Subcutaneous adipose tissue (tissue), 4 donors: ENCODE results near the gene ACOXL. TPM values are rescaled to one million over a fixed set of nuclear protein-coding genes. Genes with fewer than 3 reads are reported as not detected.

Experiments
- total RNA-seq, 4 donors: library from RNA; depleted of rRNA; stranded (reverse); fragments of >200 nt; gene quantifications; one replicate each; pipeline ENCODE4 v1.1.0, GENCODE V29; 2016
- TF ChIP-seq, protein P1 (sequence below): fragments of 450-650 bp; IDR thresholded peaks from one replicate; pipeline ENCODE4 v1.5.1; 2016; ENCODE audit warnings: low read depth, mild to moderate bottlenecking, control low read depth, antibody characterized with exemption, moderate library complexity

ACOXL gene
- total RNA-seq, 4 donors from 2014 or later: not detected

DNA sequence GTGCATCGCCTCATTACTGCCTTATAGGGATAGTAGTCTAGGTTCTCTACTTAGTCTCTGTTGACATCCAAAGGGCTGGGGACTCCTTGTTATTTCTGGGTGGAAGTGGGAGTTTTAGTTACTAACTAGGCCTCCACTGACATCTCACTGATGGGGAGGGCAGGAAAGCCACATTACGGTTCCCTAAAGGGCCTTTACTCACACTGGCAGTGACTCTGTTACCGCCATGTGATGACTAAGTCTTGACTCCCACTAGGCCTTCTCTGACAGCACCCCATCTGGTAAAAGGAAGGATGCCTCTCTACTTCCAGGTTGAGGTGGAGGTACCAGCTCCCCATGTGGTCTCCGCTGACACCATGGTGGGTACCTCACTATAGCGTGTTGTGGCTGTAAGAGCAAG is 374.3 kb downstream of the ACOXL start:
- TF ChIP-seq, protein P1, sequence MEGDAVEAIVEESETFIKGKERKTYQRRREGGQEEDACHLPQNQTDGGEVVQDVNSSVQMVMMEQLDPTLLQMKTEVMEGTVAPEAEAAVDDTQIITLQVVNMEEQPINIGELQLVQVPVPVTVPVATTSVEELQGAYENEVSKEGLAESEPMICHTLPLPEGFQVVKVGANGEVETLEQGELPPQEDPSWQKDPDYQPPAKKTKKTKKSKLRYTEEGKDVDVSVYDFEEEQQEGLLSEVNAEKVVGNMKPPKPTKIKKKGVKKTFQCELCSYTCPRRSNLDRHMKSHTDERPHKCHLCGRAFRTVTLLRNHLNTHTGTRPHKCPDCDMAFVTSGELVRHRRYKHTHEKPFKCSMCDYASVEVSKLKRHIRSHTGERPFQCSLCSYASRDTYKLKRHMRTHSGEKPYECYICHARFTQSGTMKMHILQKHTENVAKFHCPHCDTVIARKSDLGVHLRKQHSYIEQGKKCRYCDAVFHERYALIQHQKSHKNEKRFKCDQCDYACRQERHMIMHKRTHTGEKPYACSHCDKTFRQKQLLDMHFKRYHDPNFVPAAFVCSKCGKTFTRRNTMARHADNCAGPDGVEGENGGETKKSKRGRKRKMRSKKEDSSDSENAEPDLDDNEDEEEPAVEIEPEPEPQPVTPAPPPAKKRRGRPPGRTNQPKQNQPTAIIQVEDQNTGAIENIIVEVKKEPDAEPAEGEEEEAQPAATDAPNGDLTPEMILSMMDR: no peak

DNA sequence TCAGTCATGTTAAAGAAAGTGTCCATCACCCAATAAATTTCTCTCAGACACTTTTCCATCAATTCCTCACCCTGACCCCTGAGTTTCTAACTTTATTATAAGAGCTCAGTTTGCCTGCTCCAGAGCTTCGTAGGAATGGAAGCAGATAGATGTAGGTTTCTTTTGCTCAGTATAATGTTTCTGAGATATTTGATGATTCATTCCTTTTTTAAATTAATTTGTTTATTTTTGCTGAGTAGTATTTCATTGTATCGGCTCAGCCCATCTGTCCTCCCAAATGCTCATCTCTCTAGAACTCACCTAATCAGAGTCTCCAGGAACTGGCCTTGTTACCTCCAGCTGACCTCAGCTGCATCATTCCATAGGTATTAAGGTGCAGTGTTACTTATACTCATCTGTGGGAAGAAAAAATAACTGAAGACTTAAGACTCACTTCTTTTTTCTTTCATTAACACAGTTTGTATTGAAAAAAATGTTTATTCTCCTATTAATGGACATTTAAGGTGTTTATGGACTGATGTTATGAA is 376.4 kb downstream of the ACOXL start:
- TF ChIP-seq, protein P1: no peak

DNA sequence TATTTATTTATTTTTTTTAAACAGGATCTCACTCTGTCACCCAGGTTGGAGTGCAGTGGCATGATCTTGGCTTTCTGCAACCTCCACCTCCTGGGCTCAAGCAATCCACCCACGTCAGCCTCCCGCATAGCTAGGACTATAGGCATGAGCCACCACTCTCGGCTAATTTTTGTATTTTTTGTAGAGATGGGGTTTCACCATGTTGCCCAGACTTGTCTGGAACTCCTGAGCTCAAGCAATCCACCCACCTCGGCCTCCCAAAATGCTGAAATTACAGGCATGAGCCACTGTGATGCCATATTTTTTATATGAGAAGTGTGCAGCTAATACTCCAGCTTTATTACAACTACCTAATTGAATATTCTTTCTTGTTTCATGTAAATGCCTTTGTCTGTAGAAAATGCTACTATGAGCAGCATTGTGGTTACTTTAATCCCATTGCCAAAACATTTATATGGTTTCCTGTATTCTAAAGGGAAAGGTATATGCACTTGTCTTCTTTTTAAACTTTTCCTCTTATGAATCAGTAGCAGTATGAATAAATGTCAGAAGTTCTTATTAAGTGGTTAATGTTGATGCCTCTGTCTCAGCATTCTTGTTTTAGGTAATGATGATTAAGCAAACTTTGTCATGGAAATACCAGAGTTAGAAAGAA is 378.9 kb downstream of the ACOXL start:
- TF ChIP-seq, protein P1: no peak

DNA sequence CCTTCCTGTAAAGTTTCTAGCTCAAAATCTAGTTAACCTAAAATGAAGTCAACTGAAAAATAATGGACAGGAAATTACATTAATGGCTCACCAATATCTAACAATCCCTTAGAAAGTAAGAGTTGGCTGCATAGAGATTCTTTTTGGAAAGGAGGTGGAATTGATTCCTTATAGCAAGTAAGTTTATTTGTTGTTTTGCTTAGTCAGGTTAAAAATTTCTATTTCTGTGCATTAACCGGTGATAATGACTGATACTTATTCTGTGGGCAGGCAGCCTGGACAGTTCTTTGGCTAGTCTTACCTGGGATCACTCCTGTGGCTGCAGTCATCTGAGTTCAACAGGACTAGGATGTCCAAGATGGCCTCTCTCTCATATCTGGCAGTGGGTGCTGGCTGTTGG is 381.5 kb downstream of the ACOXL start:
- TF ChIP-seq, protein P1: no peak

DNA sequence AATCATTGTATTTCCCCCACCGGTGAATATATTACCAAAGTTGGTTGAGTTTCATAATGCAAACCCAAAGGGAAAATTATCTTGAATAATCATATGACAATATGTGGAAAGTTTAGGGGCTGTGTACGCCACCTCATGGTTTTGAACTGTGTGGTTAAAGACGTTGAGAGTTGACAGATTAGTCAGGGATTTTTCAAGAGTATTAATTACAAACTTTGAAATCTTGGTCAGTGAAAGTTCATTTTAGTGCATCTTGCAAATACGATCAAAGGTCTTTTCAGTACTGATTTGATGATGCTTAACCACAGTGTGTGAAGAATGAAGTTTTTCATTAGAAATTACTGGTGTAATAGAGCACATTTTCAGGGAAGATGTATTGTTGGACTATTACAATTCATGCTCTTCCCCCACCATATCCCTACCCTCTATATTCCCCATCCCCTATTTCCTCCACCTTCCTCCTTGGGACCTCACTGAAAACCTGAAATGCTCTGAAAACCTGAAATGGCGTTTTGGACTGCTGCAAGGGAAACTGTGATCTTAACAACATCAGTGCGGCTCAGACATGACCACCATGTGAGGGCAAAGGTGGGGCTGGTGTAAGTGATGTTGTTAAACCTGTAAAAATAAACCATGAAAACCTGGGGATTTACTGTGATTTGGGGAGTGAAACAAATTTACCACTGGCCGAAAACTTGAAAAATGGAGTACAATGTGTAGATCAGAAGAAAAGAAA is 383.8 kb downstream of the ACOXL start:
- TF ChIP-seq, protein P1: no peak

DNA sequence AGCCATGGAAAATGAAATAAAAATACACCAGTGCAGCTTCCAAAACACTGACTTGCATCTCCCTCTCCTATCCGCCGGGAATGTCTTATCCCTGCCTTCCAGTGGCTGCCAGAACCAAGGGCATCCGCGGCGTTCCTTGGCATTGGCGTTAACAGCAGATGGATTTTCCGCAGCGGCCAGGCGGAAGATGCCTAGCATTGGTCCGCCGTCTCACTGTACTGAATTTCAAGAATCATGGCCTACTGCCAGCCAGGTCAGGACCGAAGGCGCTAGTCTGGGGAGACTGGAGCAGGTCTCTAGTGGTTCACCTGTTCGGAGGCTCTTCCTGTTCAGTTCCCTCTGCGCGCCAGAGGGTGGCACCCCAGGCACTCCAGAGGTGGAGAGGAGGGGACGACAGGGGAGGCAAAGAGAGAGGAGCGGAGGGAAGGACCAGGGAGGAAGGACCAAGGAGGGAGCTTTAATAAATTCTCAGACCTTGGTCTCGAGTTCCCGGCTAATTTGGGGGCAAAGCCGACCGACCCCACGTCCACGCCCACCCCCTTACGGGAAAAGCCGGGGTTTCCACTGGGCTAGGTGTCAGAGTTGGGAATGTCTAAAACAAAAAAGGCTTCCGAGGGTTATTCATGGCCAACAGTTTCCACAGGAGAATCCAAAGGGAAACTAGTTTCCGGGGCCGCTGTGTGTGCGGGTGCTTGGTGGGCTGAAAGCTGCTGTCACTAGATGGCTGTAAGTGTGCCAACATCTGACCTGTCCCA is 384.6 kb downstream of the ACOXL start:
- TF ChIP-seq, protein P1: no peak
